SK-N-SH treated with all-trans-retinoic acid at 6 μM for 48 hours (cell line): ENCODE measurements around the gene C2orf80.

ENCODE experiments used
- ATAC-seq: fragments of 200-7000 bp; cut with Tn5 transposase; 3 replicates; pipeline ENCODE4 v1.9.1; 2020; ENCODE audit warnings: mild to moderate bottlenecking, moderate library complexity
- ARNTL ChIP-seq: fragments of 450-650 bp; formaldehyde crosslinking; IDR thresholded peaks from 2 replicates; pipeline ENCODE4 v1.5.0; 2020; ENCODE audit warnings: low read depth, mild to moderate bottlenecking, moderate library complexity, borderline replicate concordance
- BACH2 ChIP-seq: fragments of 250-450 bp; sonication (Bioruptor Pico); IDR thresholded peaks from 2 replicates; pipeline ENCODE4 v1.9.0; 2021; ENCODE audit warnings: mild to moderate bottlenecking, borderline replicate concordance
- CREB5 ChIP-seq: fragments of 250-450 bp; sonication (Bioruptor Pico); IDR thresholded peaks from 2 replicates; pipeline ENCODE4 v1.5.1; 2020; ENCODE audit warnings: low read depth, mild to moderate bottlenecking, moderate library complexity
- CSDC2 ChIP-seq: fragments of 250-450 bp; sonication (Bioruptor Pico); IDR thresholded peaks from 2 replicates; pipeline ENCODE4 v1.5.0; 2020; ENCODE audit warnings: mild to moderate bottlenecking, moderate library complexity
- CSRNP3 ChIP-seq: fragments of 250-450 bp; sonication (Bioruptor Pico); IDR thresholded peaks from 2 replicates; pipeline ENCODE4 v1.5.1; 2021; ENCODE audit warnings: mild to moderate bottlenecking, moderate library complexity
- ESRRG ChIP-seq: fragments of 250-450 bp; sonication (Bioruptor Pico); IDR thresholded peaks from 2 replicates; pipeline ENCODE4 v1.6.1; 2021; ENCODE audit warnings: mild to moderate bottlenecking
- GLIS3 ChIP-seq: fragments of 250-450 bp; sonication (Bioruptor Pico); IDR thresholded peaks from 2 replicates; pipeline ENCODE4 v1.5.0; 2020; ENCODE audit warnings: mild to moderate bottlenecking, moderate library complexity
- ISL1 ChIP-seq: fragments of 250-450 bp; sonication (Bioruptor Pico); IDR thresholded peaks from 2 replicates; pipeline ENCODE4 v2.1.2; 2022; ENCODE audit warnings: mild to moderate bottlenecking, moderate library complexity
- OSR1 ChIP-seq: fragments of 250-450 bp; sonication (Bioruptor Pico); IDR thresholded peaks from 2 replicates; pipeline ENCODE4 v1.8.0; 2022; ENCODE audit warnings: moderate library complexity, mild to moderate bottlenecking, inconsistent platforms
- PATZ1 ChIP-seq: fragments of 250-450 bp; sonication (Bioruptor Pico); IDR thresholded peaks from 2 replicates; pipeline ENCODE4 v1.8.0; 2020; ENCODE audit warnings: mild to moderate bottlenecking, moderate library complexity, borderline replicate concordance
- POU6F1 ChIP-seq: fragments of 250-450 bp; sonication (Bioruptor Pico); IDR thresholded peaks from 2 replicates; pipeline ENCODE4 v1.8.0; 2021; ENCODE audit warnings: low read depth, mild to moderate bottlenecking, moderate library complexity, borderline replicate concordance
- PPARA ChIP-seq: fragments of 250-450 bp; sonication (Bioruptor Pico); IDR thresholded peaks from 2 replicates; pipeline ENCODE4 v1.5.0; 2020; ENCODE audit warnings: mild to moderate bottlenecking, borderline replicate concordance
- RARB ChIP-seq: fragments of 250-450 bp; sonication (Bioruptor Pico); IDR thresholded peaks from 2 replicates; pipeline ENCODE4 v1.8.0; 2021; ENCODE audit warnings: mild to moderate bottlenecking, moderate library complexity
- SNAI2 ChIP-seq: fragments of 250-450 bp; sonication (Bioruptor Pico); IDR thresholded peaks from 2 replicates; pipeline ENCODE4 v1.5.0; 2020; ENCODE audit warnings: mild to moderate bottlenecking, moderate library complexity
- TCF4 ChIP-seq: fragments of 250-450 bp; sonication (Bioruptor Pico); IDR thresholded peaks from 2 replicates; pipeline ENCODE4 v1.8.0; 2021; ENCODE audit warnings: mild to moderate bottlenecking, moderate library complexity, borderline replicate concordance
- TOX ChIP-seq: fragments of 250-450 bp; sonication (Bioruptor Pico); IDR thresholded peaks from 2 replicates; pipeline ENCODE4 v1.8.0; 2021; ENCODE audit warnings: mild to moderate bottlenecking, moderate library complexity, borderline replicate concordance
- TSHZ2 ChIP-seq: fragments of 250-450 bp; sonication (Bioruptor Pico); IDR thresholded peaks from 2 replicates; pipeline ENCODE4 v1.5.0; 2020; ENCODE audit warnings: mild to moderate bottlenecking, moderate library complexity
- ZC3H10 ChIP-seq: fragments of 250-450 bp; sonication (Bioruptor Pico); IDR thresholded peaks from 2 replicates; pipeline ENCODE4 v1.5.1; 2021; ENCODE audit warnings: mild to moderate bottlenecking, moderate library complexity
- ZFP3 ChIP-seq: fragments of 250-450 bp; sonication (Bioruptor Pico); IDR thresholded peaks from 2 replicates; pipeline ENCODE4 v1.5.0; 2020; ENCODE audit warnings: mild to moderate bottlenecking, moderate library complexity
- ZFP30 ChIP-seq: fragments of 450-650 bp; formaldehyde crosslinking; IDR thresholded peaks from 2 replicates; pipeline ENCODE4 v1.5.0; 2022; ENCODE audit warnings: mild to moderate bottlenecking, moderate library complexity
- ZNF565 ChIP-seq: fragments of 450-650 bp; formaldehyde crosslinking; conservative IDR thresholded peaks from 2 replicates; pipeline ENCODE4 v1.5.0; 2020; ENCODE audit warnings: low read depth, mild to moderate bottlenecking, moderate library complexity
- ZNF70 ChIP-seq: fragments of 450-650 bp; formaldehyde crosslinking; IDR thresholded peaks from 2 replicates; pipeline ENCODE4 v1.5.0; 2020; ENCODE audit warnings: mild to moderate bottlenecking, moderate library complexity
- ZNF8 ChIP-seq: fragments of 450-650 bp; formaldehyde crosslinking; IDR thresholded peaks from 2 replicates; pipeline ENCODE4 v1.5.0; 2020; ENCODE audit warnings: mild to moderate bottlenecking, moderate library complexity

Gene C2orf80

GRCh38 chr2:208134928-208135586 is 54.8 kb downstream of the C2orf80 start:
- TF ChIP-seq PPARA = no peak
- TF ChIP-seq ZNF70 (CRISPR knock-in tag) = no peak
- TF ChIP-seq PATZ1 (CRISPR knock-in tag) = no peak
- TF ChIP-seq ARNTL = no peak
- no peak for TF ChIP-seq ZC3H10
- no peak for TF ChIP-seq TCF4 (CRISPR knock-in tag)
- TF ChIP-seq ZFP30 = no peak
- TF ChIP-seq CSRNP3 = no peak
- TF ChIP-seq ESRRG = no peak
- TF ChIP-seq SNAI2 (CRISPR knock-in tag) = no peak
- no peak for TF ChIP-seq CREB5 (CRISPR knock-in tag)
- no peak for TF ChIP-seq RARB (CRISPR knock-in tag)
- no peak for TF ChIP-seq ZNF565 (CRISPR knock-in tag)
- TF ChIP-seq CSDC2 = no peak
- TF ChIP-seq ISL1 (CRISPR knock-in tag) = no peak
- no peak for TF ChIP-seq GLIS3
- TF ChIP-seq POU6F1 (CRISPR knock-in tag) = no peak
- no peak for TF ChIP-seq OSR1
- no peak for TF ChIP-seq ZFP3
- no peak for ATAC-seq

- ATAC-seq = no peak
- no peak for TF ChIP-seq ZNF8 (CRISPR knock-in tag)
- no peak for TF ChIP-seq CSRNP3
- no peak for TF ChIP-seq BACH2 (CRISPR knock-in tag)
- TF ChIP-seq OSR1 = no peak
- no peak for TF ChIP-seq PATZ1 (CRISPR knock-in tag)
- no peak for TF ChIP-seq CSDC2
- no peak for TF ChIP-seq ZNF70 (CRISPR knock-in tag)
- TF ChIP-seq POU6F1 (CRISPR knock-in tag) = no peak
- TF ChIP-seq ZNF565 (CRISPR knock-in tag) = no peak
- TF ChIP-seq ZFP30 = no peak
- no peak for TF ChIP-seq TOX
- TF ChIP-seq GLIS3 = no peak
- TF ChIP-seq TCF4 (CRISPR knock-in tag) = no peak
- TF ChIP-seq RARB (CRISPR knock-in tag) = no peak
- no peak for TF ChIP-seq CREB5 (CRISPR knock-in tag)
- TF ChIP-seq TSHZ2 (CRISPR knock-in tag) = no peak
- no peak for TF ChIP-seq ZFP3
- TF ChIP-seq ESRRG = no peak
- TF ChIP-seq SNAI2 (CRISPR knock-in tag) = no peak
- TF ChIP-seq ISL1 (CRISPR knock-in tag) = no peak
Measured at GRCh38 chr2:208130712-208131110, 59.1 kb downstream of the C2orf80 start.
